ENCODE measurements around the gene PSMA6.

The PSMA6 gene

GRCh38 chr14:35268946-35269345, 23.2 kb upstream of the PSMA6 start:
- TF ChIP-seq CTCF (IDR thresholded peaks at IDR 0.05): no peak

- TF ChIP-seq CTCF (IDR thresholded peaks at IDR 0.05): no peak
These were observed 17.4 kb upstream of the PSMA6 start for GRCh38 chr14:35274805-35275204.

GRCh38 chr14:35277179-35277578, 15.0 kb upstream of the PSMA6 start:
- TF ChIP-seq CTCF (IDR thresholded peaks at IDR 0.05): no peak

GRCh38 chr14:35279369-35279768, 12.8 kb upstream of the PSMA6 start:
- no peak for TF ChIP-seq CTCF (IDR thresholded peaks at IDR 0.05)

- no peak for TF ChIP-seq CTCF (IDR thresholded peaks at IDR 0.05)
These were observed 10.8 kb upstream of the PSMA6 start for GRCh38 chr14:35281341-35281740.

GRCh38 chr14:35284506-35284905, 7.7 kb upstream of the PSMA6 start:
- TF ChIP-seq CTCF (IDR thresholded peaks at IDR 0.05): no peak

- no peak for TF ChIP-seq CTCF (IDR thresholded peaks at IDR 0.05)
These were observed 6.8 kb upstream of the PSMA6 start for GRCh38 chr14:35285168-35286002.

Measured in LNCAP (cell line).